Left hindlimb (tissue), 1 donor: ENCODE data around the gene GSS.
A peak's percentile ranks its signal among the peaks of the same experiment; 100 is the strongest.

Source experiments
- DNase-seq: peaks from one replicate; pipeline ENCODE4 v3.0.0-alpha.2; 2018

GSS gene

GRCh38 chr20:34977365-34978091 lies 21.9 kb upstream of the GSS start:
- DNase-seq: peak; percentile 39

- peak; percentile 10 for DNase-seq
Observed at GRCh38 chr20:34976286-34976685, 20.7 kb upstream of the GSS start.

GRCh38 chr20:34974246-34974645 lies 18.6 kb upstream of the GSS start:
- peak; percentile 7 for DNase-seq

- DNase-seq: peak; percentile 16
Observed at GRCh38 chr20:34971561-34972235, 16.1 kb upstream of the GSS start.

GRCh38 chr20:34970846-34971560 lies 15.4 kb upstream of the GSS start:
- DNase-seq: peak; percentile 38

GRCh38 chr20:34970193-34970840 lies 14.7 kb upstream of the GSS start:
- DNase-seq: peak; percentile 21

- DNase-seq: no peak
Observed at GRCh38 chr20:34968042-34968775, 12.6 kb upstream of the GSS start.

GRCh38 chr20:34967421-34967820 lies 11.8 kb upstream of the GSS start:
- DNase-seq: no peak

GRCh38 chr20:34965051-34965450 lies 9.4 kb upstream of the GSS start:
- no peak for DNase-seq

- DNase-seq: no peak
Observed at GRCh38 chr20:34964486-34964885, 8.9 kb upstream of the GSS start.

- DNase-seq: no peak
Observed at GRCh38 chr20:34956751-34957472, 1.3 kb upstream of the GSS start.

GRCh38 chr20:34956041-34956458 lies 444 bp upstream of the GSS start:
- DNase-seq: no peak

- DNase-seq: no peak
Observed at GRCh38 chr20:34954904-34955230, 739 bp downstream of the GSS start.

- DNase-seq: no peak
Observed at GRCh38 chr20:34953960-34954359, 1.6 kb downstream of the GSS start.

GRCh38 chr20:34952671-34953070 lies 2.9 kb downstream of the GSS start:
- no peak for DNase-seq

- no peak for DNase-seq
Observed at GRCh38 chr20:34951652-34952051, 4.0 kb downstream of the GSS start.

- DNase-seq: no peak
Observed at GRCh38 chr20:34951252-34951651, 4.4 kb downstream of the GSS start.

GRCh38 chr20:34949120-34949519 lies 6.5 kb downstream of the GSS start:
- DNase-seq: no peak

- no peak for DNase-seq
Observed at GRCh38 chr20:34948030-34948429, 7.6 kb downstream of the GSS start.

- no peak for DNase-seq
Observed at GRCh38 chr20:34947336-34947735, 8.3 kb downstream of the GSS start.

- DNase-seq: no peak
Observed at GRCh38 chr20:34946661-34947060, 8.9 kb downstream of the GSS start.
